Skin epidermis (tissue), 12 donors: ENCODE results near the gene FAM177B.

ENCODE experiments used
- H3K27ac ChIP-seq, 21 experiments: fragments of 200-600 bp; sonication (generic) in 11 of 21; one replicate each; pipeline ENCODE4 v1.5.0; 2020; ENCODE audit warnings: mild to moderate bottlenecking in 3 of 21, inconsistent platforms in 2 of 21, moderate library complexity in 2 of 21
- H3K4me3 ChIP-seq, 7 experiments: fragments of 200-600 bp; sonication (generic) in 2 of 7; one replicate each; pipeline ENCODE4 v1.5.0; 2020; ENCODE audit warnings: inconsistent platforms in 2 of 7, mild to moderate bottlenecking in 2 of 7, moderate library complexity in 1 of 7

The FAM177B gene

GRCh38 chr1:222736972-222737371 is at the start of gene FAM177B:
Gene FAM177B, plus strand, starts transcription at chr1:222737202. Its CDS starts 9,344 bp downstream, at chr1:222746546.
- Histone ChIP-seq H3K4me3 (no peak within 1 kb of the TSS), H3K27ac (no peak within 1 kb of the TSS)

- no peak overlapping the region for H3K4me3 ChIP-seq
- no peak overlapping the region for H3K27ac ChIP-seq
Measured at GRCh38 chr1:222691016-222691415, 46.0 kb upstream of the FAM177B start.

- H3K27ac ChIP-seq, result no peak overlapping the region
- H3K4me3 ChIP-seq, result no peak overlapping the region
Measured at GRCh38 chr1:222694927-222695326, 42.1 kb upstream of the FAM177B start.

GRCh38 chr1:222696741-222697140 is 40.3 kb upstream of the FAM177B start:
- Histone ChIP-seq H3K4me3 (no peak overlapping the region), H3K27ac (peak overlapping the region in 1 of 21 experiments; percentile 43)

- no peak overlapping the region for H3K4me3 ChIP-seq
- peak overlapping the region in 1 of 21 experiments; percentile 43 for H3K27ac ChIP-seq
Measured at GRCh38 chr1:222697203-222697602, 39.8 kb upstream of the FAM177B start.

- Histone ChIP-seq H3K27ac (peak overlapping the region in 1 of 21 experiments; percentile 43), H3K4me3 (no peak overlapping the region)
Measured at GRCh38 chr1:222697826-222698225, 39.2 kb upstream of the FAM177B start.

GRCh38 chr1:222702210-222702609 is 34.8 kb upstream of the FAM177B start:
- Histone ChIP-seq H3K4me3 (no peak overlapping the region), H3K27ac (no peak overlapping the region)

GRCh38 chr1:222704260-222704659 is 32.7 kb upstream of the FAM177B start:
- Histone ChIP-seq H3K27ac (no peak overlapping the region), H3K4me3 (no peak overlapping the region)

GRCh38 chr1:222706815-222707214 is 30.2 kb upstream of the FAM177B start:
- Histone ChIP-seq H3K4me3 (no peak overlapping the region), H3K27ac (no peak overlapping the region)

- H3K4me3 ChIP-seq, result no peak overlapping the region
- H3K27ac ChIP-seq, result no peak overlapping the region
Measured at GRCh38 chr1:222709700-222710153, 27.3 kb upstream of the FAM177B start.

GRCh38 chr1:222711319-222712252 is 25.4 kb upstream of the FAM177B start:
- H3K4me3 ChIP-seq, result peak overlapping the region; percentile 60 to 93 (median 80)
- H3K27ac ChIP-seq, result peak overlapping the region; percentile 87 to 100 (median 98)

- peak within 1 kb of the TSS; percentile 87 to 100 (median 98) for H3K27ac ChIP-seq
- peak within 1 kb of the TSS; percentile 60 to 93 (median 80) for H3K4me3 ChIP-seq
Measured at GRCh38 chr1:222712253-222713090, 24.5 kb upstream of the FAM177B start, which contains the start of the genes AIDA and BROX. Gene AIDA, minus strand, starts transcription at chr1:222712491. Its CDS starts 174 bp downstream, at chr1:222712317. Gene BROX, plus strand, starts transcription at chr1:222712564. Its CDS starts 3,136 bp downstream, at chr1:222715700.

GRCh38 chr1:222713091-222713961 is 23.7 kb upstream of the FAM177B start:
- peak overlapping the region; percentile 87 to 100 (median 98) for H3K27ac ChIP-seq
- H3K4me3 ChIP-seq, result peak overlapping the region; percentile 60 to 93 (median 80)

- no peak overlapping the region for H3K4me3 ChIP-seq
- no peak overlapping the region for H3K27ac ChIP-seq
Measured at GRCh38 chr1:222716393-222716792, 20.6 kb upstream of the FAM177B start.

- no peak overlapping the region for H3K27ac ChIP-seq
- H3K4me3 ChIP-seq, result no peak overlapping the region
Measured at GRCh38 chr1:222728746-222729145, 8.3 kb upstream of the FAM177B start.

- Histone ChIP-seq H3K27ac (no peak overlapping the region), H3K4me3 (no peak overlapping the region)
Measured at GRCh38 chr1:222730866-222731265, 6.1 kb upstream of the FAM177B start.

GRCh38 chr1:222732216-222733159 is 4.5 kb upstream of the FAM177B start:
- no peak overlapping the region for H3K4me3 ChIP-seq
- H3K27ac ChIP-seq, result no peak overlapping the region

GRCh38 chr1:222734740-222735139 is 2.3 kb upstream of the FAM177B start:
- Histone ChIP-seq H3K27ac (no peak overlapping the region), H3K4me3 (no peak overlapping the region)
